OCI-LY3 (cell line): ENCODE data around the gene RPRML.
"Not testable (repeated sequence)": the region's sequence is repeated elsewhere in the genome, so short reads cannot be mapped to it uniquely, and the experiment has no call there.

ENCODE experiments used
- H2AFZ ChIP-seq: fragments of 200-600, 300-600 bp; shearing (Covaris generic); 2 replicates; pipeline ENCODE4 v1.6.0; 2014; ENCODE audit warnings: antibody characterized with exemption, low read depth, low read length
- H3K27ac ChIP-seq: fragments of 200-600, 300-600 bp; sonication (generic); 2 replicates; pipeline ENCODE4 v1.5.1; 2014; ENCODE audit warnings: mild to moderate bottlenecking, low read length, moderate library complexity, mixed read lengths
- H3K27me3 ChIP-seq: fragments of 200-600, 300-600 bp; sonication (generic); 2 replicates; pipeline ENCODE4 v1.6.1; 2014; ENCODE audit warnings: low read depth, low read length, mixed read lengths
- H3K36me3 ChIP-seq: fragments of 200-600, 300-600 bp; sonication (generic); replicated peaks from 2 replicates; pipeline ENCODE3; 2014; ENCODE audit warnings: low read depth, low read length, mixed read lengths
- H3K4me1 ChIP-seq: fragments of 300-600, 200-600 bp; sonication (generic); 2 replicates; pipeline ENCODE4 v1.6.1; 2014; ENCODE audit warnings: low read length, mixed read lengths
- H3K4me2 ChIP-seq: fragments of 200-600, 300-600 bp; sonication (generic); 2 replicates; pipeline ENCODE4 v1.6.1; 2014; ENCODE audit warnings: low read length, mixed read lengths
- H3K4me3 ChIP-seq: fragments of 300-600, 200-600 bp; sonication (generic); 2 replicates; pipeline ENCODE4 v1.5.1; 2014; ENCODE audit warnings: antibody characterized with exemption, mild to moderate bottlenecking, low read length, moderate library complexity
- H3K79me2 ChIP-seq: fragments of 300-600, 200-600 bp; shearing (Covaris generic); 2 replicates; pipeline ENCODE4 v1.6.1; 2014; ENCODE audit warnings: mild to moderate bottlenecking, low read length, mixed read lengths
- H3K9ac ChIP-seq: fragments of 300-600, 200-600 bp; shearing (Covaris generic); 2 replicates; pipeline ENCODE4 v1.6.0; 2014; ENCODE audit warnings: mild to moderate bottlenecking, low read length, moderate library complexity
- H3K9me3 ChIP-seq: fragments of 200-600, 300-600 bp; shearing (Covaris generic); 2 replicates; pipeline ENCODE4 v1.6.1; 2014; ENCODE audit warnings: low read length, mixed read lengths; ENCODE audit not compliant: insufficient read depth
- H4K20me1 ChIP-seq: fragments of 200-600, 300-600 bp; sonication (generic); 2 replicates; pipeline ENCODE4 v1.6.1; 2016; ENCODE audit warnings: low read length, mixed read lengths; ENCODE audit not compliant: insufficient read depth
- EZH2phosphoT487 ChIP-seq: fragments of 200-600 bp; shearing (Covaris generic); IDR thresholded peaks from 2 replicates; pipeline ENCODE4 v1.6.1; 2018; ENCODE audit warnings: antibody characterized with exemption, mixed run types, low read depth
- TF ChIP-seq, protein P1 (sequence below): fragments of 200-600, 300-600 bp; sonication (generic); IDR thresholded peaks from 2 replicates; pipeline ENCODE4 v1.5.1; 2014; ENCODE audit warnings: antibody characterized with exemption, low read length, low read depth

RPRML gene

DNA sequence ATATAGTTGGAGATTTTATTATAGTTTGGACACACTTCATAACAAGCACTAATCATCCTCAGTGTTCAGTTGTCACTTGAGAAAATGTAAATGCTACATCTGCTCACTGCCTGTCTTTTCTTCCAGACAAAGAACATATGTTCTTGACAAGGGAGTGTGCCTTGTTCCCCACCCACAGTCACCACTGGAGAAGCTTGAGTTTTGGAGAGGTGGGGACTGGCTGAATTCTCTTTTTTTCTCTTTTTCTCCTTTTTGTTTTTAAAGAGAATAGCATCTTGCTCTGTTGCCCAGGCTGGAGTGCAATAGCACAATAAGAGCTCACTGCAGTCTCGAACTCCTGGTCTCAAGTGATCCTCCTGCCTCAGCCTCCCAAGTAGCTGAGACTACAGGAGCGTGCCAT is 15.5 kb downstream of the RPRML start:
- Histone ChIP-seq H3K27me3 (peaks cover 48% of the 10 kb centered on the region), H3K4me3 (no peak overlapping the region), H4K20me1 (0 out of 2 replicates have a peak, but pooled peaks cover 5% of the 10 kb centered on the region), H3K4me1 (peaks cover 4% of the 10 kb centered on the region; the same call in 1 of the 2 replicates), H3K9me3 (no peaks in the 10 kb centered on the region), H3K79me2 (no peaks in the 10 kb centered on the region), H3K9ac (no peak overlapping the region), H3K27ac (no peak overlapping the region), H3K36me3 (no peaks in the 10 kb centered on the region), H2AFZ (no peak overlapping the region), H3K4me2 (no peak overlapping the region)
- TF ChIP-seq, protein P1, sequence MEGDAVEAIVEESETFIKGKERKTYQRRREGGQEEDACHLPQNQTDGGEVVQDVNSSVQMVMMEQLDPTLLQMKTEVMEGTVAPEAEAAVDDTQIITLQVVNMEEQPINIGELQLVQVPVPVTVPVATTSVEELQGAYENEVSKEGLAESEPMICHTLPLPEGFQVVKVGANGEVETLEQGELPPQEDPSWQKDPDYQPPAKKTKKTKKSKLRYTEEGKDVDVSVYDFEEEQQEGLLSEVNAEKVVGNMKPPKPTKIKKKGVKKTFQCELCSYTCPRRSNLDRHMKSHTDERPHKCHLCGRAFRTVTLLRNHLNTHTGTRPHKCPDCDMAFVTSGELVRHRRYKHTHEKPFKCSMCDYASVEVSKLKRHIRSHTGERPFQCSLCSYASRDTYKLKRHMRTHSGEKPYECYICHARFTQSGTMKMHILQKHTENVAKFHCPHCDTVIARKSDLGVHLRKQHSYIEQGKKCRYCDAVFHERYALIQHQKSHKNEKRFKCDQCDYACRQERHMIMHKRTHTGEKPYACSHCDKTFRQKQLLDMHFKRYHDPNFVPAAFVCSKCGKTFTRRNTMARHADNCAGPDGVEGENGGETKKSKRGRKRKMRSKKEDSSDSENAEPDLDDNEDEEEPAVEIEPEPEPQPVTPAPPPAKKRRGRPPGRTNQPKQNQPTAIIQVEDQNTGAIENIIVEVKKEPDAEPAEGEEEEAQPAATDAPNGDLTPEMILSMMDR = no peak
- TF ChIP-seq EZH2phosphoT487 = no peak

DNA sequence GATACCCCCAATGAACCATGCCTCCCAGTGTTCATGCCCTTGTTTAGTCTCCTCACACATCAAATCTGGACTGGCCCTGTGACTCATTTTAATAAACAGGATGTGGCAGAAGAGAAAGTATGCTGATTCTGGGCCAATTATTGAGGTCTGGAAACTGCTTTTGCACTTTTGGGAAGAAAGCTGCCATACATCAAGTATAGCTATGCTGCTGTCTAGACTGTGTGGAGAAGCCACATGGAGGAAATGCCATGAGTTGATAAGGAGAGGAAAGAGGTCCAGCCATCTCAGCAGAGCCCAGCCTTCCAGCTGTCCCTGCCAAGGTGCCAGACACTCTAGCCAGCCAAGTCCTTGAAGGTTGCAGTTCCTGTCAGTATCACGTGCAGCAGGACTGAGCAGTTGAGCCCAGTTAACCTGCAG is 16.7 kb downstream of the RPRML start:
- Histone ChIP-seq H3K79me2 (no peaks in the 10 kb centered on the region), H3K36me3 (no peaks in the 10 kb centered on the region), H2AFZ (no peak overlapping the region), H3K9ac (no peak overlapping the region), H3K27me3 (peaks cover 49% of the 10 kb centered on the region), H3K4me1 (peaks cover 4% of the 10 kb centered on the region; the same call in 1 of the 2 replicates), H4K20me1 (0 out of 2 replicates have a peak, but pooled peaks cover 5% of the 10 kb centered on the region), H3K9me3 (no peaks in the 10 kb centered on the region), H3K4me3 (no peak overlapping the region), H3K27ac (no peak overlapping the region), H3K4me2 (no peak overlapping the region)
- TF ChIP-seq, protein P1 = no peak
- TF ChIP-seq EZH2phosphoT487 = no peak

DNA sequence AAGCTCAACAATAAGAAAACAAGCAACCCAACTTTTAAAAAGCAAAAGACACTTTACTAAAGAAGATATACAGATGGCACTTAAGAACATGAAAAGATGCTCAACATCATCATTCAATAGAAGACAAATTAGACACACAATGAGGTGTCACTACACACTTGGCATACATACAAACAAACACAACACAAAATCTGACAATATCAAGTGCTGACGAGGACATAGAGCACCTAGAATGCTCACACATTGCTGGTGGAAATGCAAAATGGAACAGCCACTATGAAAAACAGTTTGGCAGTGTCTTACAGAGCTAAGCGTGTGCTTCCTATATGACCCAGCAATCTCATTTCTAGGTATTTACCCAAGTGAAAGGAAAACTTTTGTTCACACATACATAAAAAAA is 18.9 kb downstream of the RPRML start:
- H3K9me3 ChIP-seq = no peaks in the 10 kb centered on the region
- H3K79me2 ChIP-seq = no peaks in the 10 kb centered on the region
- H3K27me3 ChIP-seq = peaks cover 33% of the 10 kb centered on the region
- 0 out of 2 replicates have a peak, but pooled peaks cover 3% of the 10 kb centered on the region for H4K20me1 ChIP-seq
- no peak overlapping the region for H3K27ac ChIP-seq
- no peak overlapping the region for H3K4me2 ChIP-seq
- no peak overlapping the region for H3K9ac ChIP-seq
- TF ChIP-seq EZH2phosphoT487 = no peak
- TF ChIP-seq, protein P1 = no peak
- H2AFZ ChIP-seq = no peak overlapping the region
- no peaks in the 10 kb centered on the region for H3K36me3 ChIP-seq
- H3K4me1 ChIP-seq = peaks cover 4% of the 10 kb centered on the region; the same call in 1 of the 2 replicates
- H3K4me3 ChIP-seq = no peak overlapping the region

DNA sequence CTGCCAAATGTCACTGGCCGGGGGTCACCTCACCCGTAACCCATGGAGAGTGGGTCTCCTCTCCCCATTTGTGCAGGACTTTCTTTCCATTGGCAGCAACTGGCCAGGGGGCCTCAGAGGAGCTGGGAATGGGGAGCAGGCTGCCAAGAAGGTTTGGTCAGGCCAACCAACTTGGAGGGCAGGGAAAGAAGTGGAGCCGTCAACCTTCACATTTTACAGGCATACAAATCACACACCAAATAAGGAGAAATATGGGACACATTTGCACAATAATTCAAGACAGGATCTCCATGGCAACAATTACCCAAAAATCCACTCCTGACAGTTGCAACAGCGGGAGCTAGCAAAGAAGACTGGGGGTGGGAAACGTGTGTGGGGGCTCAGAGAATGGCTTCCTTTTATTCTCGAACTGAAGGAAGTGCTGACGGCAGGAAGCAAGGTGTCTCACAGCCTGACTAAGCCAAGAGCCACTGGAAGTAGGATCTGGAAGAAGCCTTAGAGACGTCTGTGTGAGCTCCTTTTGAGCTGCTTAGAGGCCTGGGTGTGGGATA is 20.9 kb downstream of the RPRML start:
- no peak for TF ChIP-seq EZH2phosphoT487
- TF ChIP-seq, protein P1 = no peak
- Histone ChIP-seq H3K36me3 (no peaks in the 10 kb centered on the region), H2AFZ (no peak overlapping the region)

DNA sequence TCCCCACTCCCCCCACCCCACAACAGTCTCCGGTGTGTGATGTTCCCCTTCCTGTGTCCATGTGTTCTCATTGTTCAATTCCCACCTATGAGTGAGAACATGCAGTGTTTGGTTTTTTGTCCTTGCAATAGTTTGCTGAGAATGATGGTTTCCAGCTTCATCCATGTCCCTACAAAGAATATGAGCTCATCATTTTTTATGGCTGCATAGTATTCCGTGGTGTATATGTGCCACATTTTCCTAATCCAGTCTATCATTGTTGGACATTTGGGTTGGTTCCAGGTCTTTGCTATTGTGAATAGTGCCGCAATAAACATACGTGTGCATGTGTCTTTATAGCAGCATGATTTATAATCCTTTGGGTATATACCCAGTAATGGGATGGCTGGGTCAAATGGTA is 25.9 kb downstream of the RPRML start:
- not testable (repeated sequence) for H3K4me1 ChIP-seq, H3K4me3 ChIP-seq, H4K20me1 ChIP-seq, H3K9ac ChIP-seq, H3K9me3 ChIP-seq, H3K79me2 ChIP-seq, H3K4me2 ChIP-seq, H2AFZ ChIP-seq, H3K36me3 ChIP-seq, H3K27me3 ChIP-seq, H3K27ac ChIP-seq

More for the DNA sequence above, 20.9 kb downstream of the RPRML start:
- no peak overlapping the region for H3K9ac ChIP-seq
- peaks cover 4% of the 10 kb centered on the region; the same call in 1 of the 2 replicates for H3K4me1 ChIP-seq
- peaks cover 31% of the 10 kb centered on the region for H3K27me3 ChIP-seq
- no peak overlapping the region for H3K4me2 ChIP-seq
- no peaks in the 10 kb centered on the region for H3K79me2 ChIP-seq
- no peaks in the 10 kb centered on the region for H3K9me3 ChIP-seq
- no peak overlapping the region for H3K4me3 ChIP-seq
- H4K20me1 ChIP-seq = no peaks in the 10 kb centered on the region
- H3K27ac ChIP-seq = no peak overlapping the region
